GM06990 (cell line): ENCODE results near the gene YIPF1.

ENCODE experiments used
- DNase-seq: peaks from one replicate; pipeline ENCODE4 v3.0.0-alpha.2; 2011; ENCODE audit not compliant: insufficient read length; ENCODE audit errors: extremely low read depth
- H3K27me3 ChIP-seq: replicated peaks from 2 replicates; pipeline ENCODE4 v1.6.0; 2011; ENCODE audit warnings: low read length; ENCODE audit not compliant: control insufficient read depth, insufficient read depth
- H3K36me3 ChIP-seq: 2 replicates; pipeline ENCODE4 v1.5.1; 2011; ENCODE audit warnings: low read length; ENCODE audit not compliant: control insufficient read depth, insufficient read depth
- H3K4me3 ChIP-seq: replicated peaks from 2 replicates; pipeline ENCODE4 v1.5.1; 2011; ENCODE audit warnings: low read depth, mild to moderate bottlenecking, control low read depth, low read length
- TF ChIP-seq, protein P1 (sequence below): IDR thresholded peaks from 2 replicates; pipeline ENCODE4 v1.5.1; 2011; ENCODE audit warnings: low read length, control low read depth, mild to moderate bottlenecking, inconsistent platforms; ENCODE audit not compliant: insufficient read depth, poor library complexity, severe bottlenecking

Gene YIPF1

DNA sequence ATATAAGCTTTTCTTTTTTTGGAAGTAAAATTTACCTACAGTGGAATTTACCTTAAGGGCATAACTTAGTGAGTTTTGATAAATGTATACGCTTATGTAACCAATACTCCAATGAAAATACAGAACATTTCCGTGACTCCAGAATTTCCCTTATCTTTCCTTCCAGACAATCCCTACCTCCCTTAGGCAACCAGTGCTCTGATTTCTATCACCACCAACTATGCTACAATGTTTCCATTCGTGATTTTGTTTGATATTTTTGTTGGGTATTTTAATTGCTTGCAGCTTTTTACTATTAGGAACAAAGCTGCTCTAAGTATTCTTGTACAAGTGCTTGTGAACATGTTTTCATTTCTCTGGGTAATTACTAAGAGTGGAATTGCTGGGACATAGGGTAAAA is 41.3 kb upstream of the YIPF1 start:
- TF ChIP-seq, protein P1, sequence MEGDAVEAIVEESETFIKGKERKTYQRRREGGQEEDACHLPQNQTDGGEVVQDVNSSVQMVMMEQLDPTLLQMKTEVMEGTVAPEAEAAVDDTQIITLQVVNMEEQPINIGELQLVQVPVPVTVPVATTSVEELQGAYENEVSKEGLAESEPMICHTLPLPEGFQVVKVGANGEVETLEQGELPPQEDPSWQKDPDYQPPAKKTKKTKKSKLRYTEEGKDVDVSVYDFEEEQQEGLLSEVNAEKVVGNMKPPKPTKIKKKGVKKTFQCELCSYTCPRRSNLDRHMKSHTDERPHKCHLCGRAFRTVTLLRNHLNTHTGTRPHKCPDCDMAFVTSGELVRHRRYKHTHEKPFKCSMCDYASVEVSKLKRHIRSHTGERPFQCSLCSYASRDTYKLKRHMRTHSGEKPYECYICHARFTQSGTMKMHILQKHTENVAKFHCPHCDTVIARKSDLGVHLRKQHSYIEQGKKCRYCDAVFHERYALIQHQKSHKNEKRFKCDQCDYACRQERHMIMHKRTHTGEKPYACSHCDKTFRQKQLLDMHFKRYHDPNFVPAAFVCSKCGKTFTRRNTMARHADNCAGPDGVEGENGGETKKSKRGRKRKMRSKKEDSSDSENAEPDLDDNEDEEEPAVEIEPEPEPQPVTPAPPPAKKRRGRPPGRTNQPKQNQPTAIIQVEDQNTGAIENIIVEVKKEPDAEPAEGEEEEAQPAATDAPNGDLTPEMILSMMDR = no peak
- DNase-seq = no peak
- Histone ChIP-seq H3K36me3 (peaks cover 8% of the 10 kb centered on the region), H3K27me3 (no peaks in the 10 kb centered on the region), H3K4me3 (no peak overlapping the region)

DNA sequence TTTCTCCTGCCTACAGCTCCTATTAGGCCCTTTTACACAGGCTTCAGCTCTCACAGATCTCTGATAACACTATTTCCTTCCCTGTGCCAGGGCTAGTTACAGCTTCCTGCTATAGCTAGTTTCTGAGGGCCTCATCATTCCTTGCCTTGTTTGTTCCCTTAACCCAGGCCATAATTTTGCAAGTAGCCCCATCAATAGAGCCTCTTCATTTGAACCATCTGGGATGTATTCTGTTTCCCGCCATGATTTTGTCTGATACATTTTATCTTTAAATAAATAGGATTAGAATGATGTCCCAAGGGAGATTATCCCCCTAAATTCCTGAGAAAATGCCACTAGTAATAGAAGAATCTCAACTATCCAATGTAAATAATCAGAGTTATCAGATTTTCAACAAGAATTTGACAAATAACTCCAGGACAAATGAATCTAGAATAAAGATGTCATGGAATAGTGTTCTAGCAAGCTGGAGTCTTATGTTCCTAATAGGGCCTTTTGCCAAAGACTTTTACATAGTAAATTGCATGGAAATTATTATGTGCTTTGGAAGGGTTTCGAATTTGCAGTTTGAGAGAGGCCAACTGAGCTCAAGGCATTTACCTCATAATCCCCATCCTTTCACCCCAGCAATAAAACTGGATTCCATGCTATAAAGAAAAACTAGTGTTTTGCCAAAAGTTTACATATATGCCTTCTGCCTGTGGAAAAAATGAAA is 39.8 kb upstream of the YIPF1 start:
- H3K36me3 ChIP-seq = peaks cover 8% of the 10 kb centered on the region
- no peak overlapping the region for H3K4me3 ChIP-seq
- no peaks in the 10 kb centered on the region for H3K27me3 ChIP-seq
- TF ChIP-seq, protein P1 = no peak
- no peak for DNase-seq

DNA sequence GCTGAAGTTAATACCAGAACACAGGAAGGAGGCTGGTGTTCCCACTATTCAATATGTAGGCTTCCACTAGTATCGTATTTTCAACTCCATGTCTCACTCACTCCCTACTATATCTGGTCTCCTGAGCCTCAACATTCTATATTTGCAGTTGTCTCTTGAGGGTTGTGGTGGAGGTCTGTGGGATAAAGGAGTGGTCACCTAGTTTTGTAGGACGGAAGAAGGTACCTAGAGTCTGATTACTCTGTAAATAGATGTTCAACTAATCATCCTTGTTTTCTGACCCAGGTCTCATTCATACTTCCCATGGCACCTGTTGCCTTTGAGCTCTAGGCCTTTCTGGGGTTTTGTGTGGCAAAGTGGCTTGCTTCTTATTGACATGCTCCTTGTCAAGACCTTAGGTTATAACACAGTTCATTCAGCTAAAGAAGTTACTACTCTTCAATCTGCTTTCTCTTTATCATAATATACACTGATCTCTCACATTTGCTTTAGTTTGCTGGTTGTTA is 37.8 kb upstream of the YIPF1 start:
- no peak overlapping the region for H3K4me3 ChIP-seq
- H3K36me3 ChIP-seq = peaks cover 10% of the 10 kb centered on the region
- TF ChIP-seq, protein P1 = no peak
- no peak for DNase-seq
- H3K27me3 ChIP-seq = no peaks in the 10 kb centered on the region

DNA sequence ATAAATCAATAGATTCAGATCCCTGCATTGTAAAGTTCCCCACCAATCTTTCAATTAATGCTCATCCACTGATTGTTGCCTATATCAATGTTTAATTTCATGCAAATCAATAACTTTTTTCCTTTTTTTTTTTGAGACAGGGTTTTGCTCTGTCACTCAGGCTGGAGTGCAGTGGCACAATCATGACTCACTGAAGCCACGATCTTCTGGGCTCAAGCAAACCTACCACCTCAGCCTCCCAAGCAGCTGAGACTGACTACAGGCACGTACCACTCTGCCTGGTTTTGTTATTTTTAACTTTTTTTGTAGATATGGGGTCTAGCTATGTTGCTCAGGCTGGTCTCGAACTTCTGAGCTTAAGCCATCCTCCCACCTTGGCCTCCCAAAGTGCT is 30.1 kb upstream of the YIPF1 start:
- peaks cover 3% of the 10 kb centered on the region for H3K36me3 ChIP-seq
- TF ChIP-seq, protein P1 = no peak
- DNase-seq = no peak

DNA sequence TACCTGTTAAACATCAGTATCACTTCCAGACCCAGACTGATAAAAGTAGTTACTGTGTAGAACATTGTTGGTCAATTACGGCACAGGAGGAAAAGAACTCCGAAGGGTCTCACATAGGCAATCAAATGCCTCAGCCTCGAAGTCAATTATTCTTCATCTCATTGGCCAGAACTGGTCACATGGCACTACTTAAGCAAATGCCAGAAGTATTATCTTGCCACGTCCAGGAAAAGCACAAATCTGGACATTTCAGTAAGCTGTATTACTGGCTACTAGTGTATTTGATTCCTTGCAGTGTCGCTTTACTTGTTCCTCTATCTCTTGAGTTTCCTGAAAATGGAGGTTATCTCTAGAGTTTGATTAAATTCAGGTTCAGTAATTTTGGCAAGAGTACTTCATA is 28.7 kb upstream of the YIPF1 start:
- no peak for DNase-seq
- peaks cover 3% of the 10 kb centered on the region for H3K36me3 ChIP-seq
- H3K4me3 ChIP-seq = no peak overlapping the region
- H3K27me3 ChIP-seq = no peaks in the 10 kb centered on the region
- TF ChIP-seq, protein P1 = no peak

More for the DNA sequence above, 30.1 kb upstream of the YIPF1 start:
- Histone ChIP-seq H3K27me3 (no peaks in the 10 kb centered on the region), H3K4me3 (no peak overlapping the region)
